ENCODE results near the gene CD300LD. TPM values are rescaled to one million over a fixed set of nuclear protein-coding genes. Genes with fewer than 3 reads are reported as not detected.
A peak's percentile ranks its signal among the peaks of the same experiment; 100 is the strongest.

Gene CD300LD
- total RNA-seq, 2 experiments from 2014 or later = not detected

GRCh38 chr17:74541176-74542111 is 50.6 kb downstream of the CD300LD start:
- H3K9me3 Mint-ChIP-seq = no peaks in the 10 kb centered on the region
- ChIA-PET CTCF (no interaction called here), POLR2A (interaction anchor here (1.0 kb wide), 1 partner anchor 84 kb away, joined by 3 read pairs; no protein-coding TSS in a partner anchor)
- TF ChIP-seq CTCF (IDR thresholded peaks at IDR 0.05) = no peak
- DNase-seq (no peak), ATAC-seq (no peak)
- peaks cover under 1% of the 10 kb centered on the region for H3K27me3 Mint-ChIP-seq
- H3K36me3 Mint-ChIP-seq (ENCODE audit: low read depth) = no peaks in the 10 kb centered on the region
- H3K4me3 Mint-ChIP-seq = no peak overlapping the region
- H3K27ac Mint-ChIP-seq = no peak overlapping the region
- intact Hi-C loops (cut with micrococcal nuclease) = no loop called here
- H3K4me1 Mint-ChIP-seq (ENCODE audit: low read depth) = no peaks in the 10 kb centered on the region

- TF ChIP-seq CTCF (IDR thresholded peaks at IDR 0.05) = no peak
- DNase-seq = no peak
- CTCF ChIA-PET = no interaction called here
- intact Hi-C loops (cut with micrococcal nuclease) = loop anchor here (10.0 kb wide), 1 partner anchor 165 kb away; no protein-coding TSS in a partner anchor
- no peak overlapping the region for H3K4me3 Mint-ChIP-seq
- no peaks in the 10 kb centered on the region for H3K36me3 Mint-ChIP-seq (ENCODE audit: low read depth)
- H3K4me1 Mint-ChIP-seq (ENCODE audit: low read depth) = no peaks in the 10 kb centered on the region
- ATAC-seq = no peak
- POLR2A ChIA-PET = no interaction called here
- no peaks in the 10 kb centered on the region for H3K9me3 Mint-ChIP-seq
- no peak overlapping the region for H3K27ac Mint-ChIP-seq
- H3K27me3 Mint-ChIP-seq = peaks cover 4% of the 10 kb centered on the region
Observed at GRCh38 chr17:74539281-74539820, 52.7 kb downstream of the CD300LD start.

GRCh38 chr17:74536890-74537289 is 55.2 kb downstream of the CD300LD start:
- ATAC-seq = no peak
- no peaks in the 10 kb centered on the region for H3K36me3 Mint-ChIP-seq (ENCODE audit: low read depth)
- POLR2A ChIA-PET = no interaction called here
- no peak overlapping the region for H3K27ac Mint-ChIP-seq
- peaks cover 20% of the 10 kb centered on the region for H3K27me3 Mint-ChIP-seq
- CTCF ChIA-PET = no interaction called here
- intact Hi-C loops (cut with micrococcal nuclease) = loop anchor here (10.0 kb wide), 1 partner anchor 162 kb away; no protein-coding TSS in a partner anchor
- DNase-seq = no peak
- TF ChIP-seq CTCF (IDR thresholded peaks at IDR 0.05) = no peak
- peaks cover 7% of the 10 kb centered on the region for H3K4me1 Mint-ChIP-seq (ENCODE audit: low read depth)
- no peaks in the 10 kb centered on the region for H3K9me3 Mint-ChIP-seq
- H3K4me3 Mint-ChIP-seq = no peak overlapping the region

- CTCF ChIA-PET = interaction anchor here (0.6 to 2.8 kb wide), 10 partner anchors 11 to 210 kb away, joined by 3 to 17 read pairs (median 4); partner anchors contain the start of genes CD300H and GPR142
- peaks cover 32% of the 10 kb centered on the region for H3K27me3 Mint-ChIP-seq
- no peaks in the 10 kb centered on the region for H3K36me3 Mint-ChIP-seq (ENCODE audit: low read depth)
- no peak overlapping the region for H3K27ac Mint-ChIP-seq
- H3K4me3 Mint-ChIP-seq = no peak overlapping the region
- ATAC-seq = peak; percentile 47
- POLR2A ChIA-PET = no interaction called here
- intact Hi-C loops (cut with micrococcal nuclease) = loop anchor here (10.0 kb wide), 1 partner anchor 157 kb away; no protein-coding TSS in a partner anchor
- no peaks in the 10 kb centered on the region for H3K9me3 Mint-ChIP-seq
- DNase-seq = peak; percentile 9
- no peak for TF ChIP-seq CTCF (IDR thresholded peaks at IDR 0.05)
- peaks cover 7% of the 10 kb centered on the region for H3K4me1 Mint-ChIP-seq (ENCODE audit: low read depth)
Observed at GRCh38 chr17:74532115-74532514, 60.0 kb downstream of the CD300LD start.
